ENCODE data around the gene ADGRA3.

GRCh38 chr4:22462688-22463087 lies 53.2 kb downstream of the ADGRA3 start:
- no peak for TF ChIP-seq POLR2A (IDR thresholded peaks at IDR 0.05)
- no peak for TF ChIP-seq POLR2AphosphoS5 (IDR thresholded peaks at IDR 0.05)
- TF ChIP-seq, protein P1, sequence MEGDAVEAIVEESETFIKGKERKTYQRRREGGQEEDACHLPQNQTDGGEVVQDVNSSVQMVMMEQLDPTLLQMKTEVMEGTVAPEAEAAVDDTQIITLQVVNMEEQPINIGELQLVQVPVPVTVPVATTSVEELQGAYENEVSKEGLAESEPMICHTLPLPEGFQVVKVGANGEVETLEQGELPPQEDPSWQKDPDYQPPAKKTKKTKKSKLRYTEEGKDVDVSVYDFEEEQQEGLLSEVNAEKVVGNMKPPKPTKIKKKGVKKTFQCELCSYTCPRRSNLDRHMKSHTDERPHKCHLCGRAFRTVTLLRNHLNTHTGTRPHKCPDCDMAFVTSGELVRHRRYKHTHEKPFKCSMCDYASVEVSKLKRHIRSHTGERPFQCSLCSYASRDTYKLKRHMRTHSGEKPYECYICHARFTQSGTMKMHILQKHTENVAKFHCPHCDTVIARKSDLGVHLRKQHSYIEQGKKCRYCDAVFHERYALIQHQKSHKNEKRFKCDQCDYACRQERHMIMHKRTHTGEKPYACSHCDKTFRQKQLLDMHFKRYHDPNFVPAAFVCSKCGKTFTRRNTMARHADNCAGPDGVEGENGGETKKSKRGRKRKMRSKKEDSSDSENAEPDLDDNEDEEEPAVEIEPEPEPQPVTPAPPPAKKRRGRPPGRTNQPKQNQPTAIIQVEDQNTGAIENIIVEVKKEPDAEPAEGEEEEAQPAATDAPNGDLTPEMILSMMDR (IDR thresholded peaks at IDR 0.05 in 8 of 11, conservative IDR thresholded peaks at IDR 0.05 in 3 of 11): no peak

Measured in spleen (tissue), 7 donors.